Loucy (cell line): Measurements from ENCODE around the gene SKI.

Experiments
- H2AFZ ChIP-seq: fragments of 200-600 bp; sonication (generic); 2 replicates; pipeline ENCODE4 v1.6.0; 2016; ENCODE audit warnings: antibody characterized with exemption, mild to moderate bottlenecking, low read length, moderate library complexity
- H3F3A ChIP-seq: fragments of 200-600 bp; 2 replicates; pipeline ENCODE4 v1.6.0; 2016; ENCODE audit warnings: antibody characterized with exemption, low read depth, mild to moderate bottlenecking
- H3K27me3 ChIP-seq: fragments of 200-600 bp; sonication (generic); 2 replicates; pipeline ENCODE4 v1.6.1; 2014; ENCODE audit warnings: low read length, mild to moderate bottlenecking; ENCODE audit not compliant: insufficient read depth, poor library complexity, severe bottlenecking
- H3K36me3 ChIP-seq: fragments of 200-600 bp; sonication (generic); 2 replicates; pipeline ENCODE4 v1.6.1; 2016; ENCODE audit warnings: low read length; ENCODE audit not compliant: insufficient read depth
- H3K4me1 ChIP-seq: fragments of 200-600 bp; sonication (generic); 2 replicates; pipeline ENCODE4 v1.5.1; 2014; ENCODE audit warnings: low read length, mild to moderate bottlenecking; ENCODE audit not compliant: insufficient read depth, poor library complexity, severe bottlenecking
- H3K4me2 ChIP-seq: fragments of 200-600 bp; sonication (generic); 2 replicates; pipeline ENCODE4 v1.6.0; 2014; ENCODE audit warnings: antibody characterized with exemption, low read length, low read depth, mild to moderate bottlenecking; ENCODE audit not compliant: poor library complexity, severe bottlenecking
- H3K4me3 ChIP-seq: fragments of 200-600 bp; sonication (generic); 2 replicates; pipeline ENCODE4 v1.5.1; 2014; ENCODE audit warnings: low read length, mild to moderate bottlenecking, mixed read lengths; ENCODE audit not compliant: poor library complexity, severe bottlenecking
- H3K79me2 ChIP-seq: fragments of 200-600 bp; sonication (generic); 2 replicates; pipeline ENCODE4 v1.6.1; 2014; ENCODE audit warnings: low read length; ENCODE audit not compliant: insufficient read depth
- H3K9ac ChIP-seq: fragments of 200-600 bp; sonication (generic); 2 replicates; pipeline ENCODE4 v1.6.0; 2014; ENCODE audit warnings: mild to moderate bottlenecking, low read depth, low read length, moderate library complexity; ENCODE audit not compliant: poor library complexity, severe bottlenecking
- H3K9me2 ChIP-seq: fragments of 200-600 bp; sonication (generic); replicated peaks from 2 replicates; pipeline ENCODE4 v1.6.1; 2016; ENCODE audit warnings: low read depth, low read length, mixed read lengths
- H3K9me3 ChIP-seq: fragments of 200-600 bp; sonication (generic); 2 replicates; pipeline ENCODE4 v1.6.1; 2014; ENCODE audit warnings: mild to moderate bottlenecking, antibody characterized with exemption, low read length, low read depth; ENCODE audit not compliant: insufficient read depth
- H4K20me1 ChIP-seq: fragments of 200-600 bp; sonication (generic); 2 replicates; pipeline ENCODE4 v1.6.0; 2014; ENCODE audit warnings: antibody characterized with exemption, low read length, mild to moderate bottlenecking; ENCODE audit not compliant: insufficient read depth, poor library complexity, severe bottlenecking
- CTCF ChIP-seq: fragments of 200-600 bp; sonication (generic); conservative IDR thresholded peaks from 2 replicates; pipeline ENCODE4 v1.5.1; 2014; ENCODE audit warnings: mild to moderate bottlenecking, antibody characterized with exemption, low read length
- EZH2phosphoT487 ChIP-seq: fragments of 200-600 bp; IDR thresholded peaks from 2 replicates; pipeline ENCODE4 v1.6.1; 2018; ENCODE audit warnings: antibody characterized with exemption, mild to moderate bottlenecking, moderate library complexity, borderline replicate concordance

Gene SKI

DNA sequence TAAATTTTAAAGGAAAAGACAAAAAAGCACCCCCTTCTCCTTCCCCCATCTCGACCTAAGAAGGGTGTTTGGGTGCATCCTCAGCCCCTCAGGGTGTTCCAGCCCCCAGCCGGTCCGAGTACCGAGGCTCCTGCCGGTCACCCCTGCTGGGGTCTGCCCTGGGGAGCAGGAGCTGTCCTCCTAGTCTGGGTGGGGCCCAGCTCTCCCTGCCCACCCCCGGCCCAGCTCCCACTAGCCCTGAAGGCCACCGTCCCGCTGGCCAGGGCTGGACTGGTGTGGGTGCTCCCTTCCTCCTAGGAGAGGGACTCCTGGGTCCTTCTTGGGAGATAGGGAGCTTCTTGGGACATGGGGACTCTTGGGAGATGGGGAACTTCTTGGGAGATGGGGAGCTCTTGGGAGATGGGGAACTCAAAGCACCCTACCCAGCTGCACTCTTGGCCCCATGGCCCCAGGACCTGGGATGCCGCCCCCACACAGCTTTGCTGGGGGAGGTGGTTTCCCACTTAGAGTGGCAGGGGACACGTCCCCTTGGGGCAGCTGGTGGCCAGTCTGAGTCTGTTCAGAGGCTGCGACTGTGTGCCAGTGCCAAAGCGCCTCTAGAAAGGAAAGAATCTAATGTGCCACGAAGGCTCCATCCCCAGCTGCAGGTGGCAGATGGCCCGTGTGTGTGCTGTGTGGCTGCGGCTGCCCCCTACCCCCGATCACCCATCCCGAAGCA lies 118.7 kb downstream of the SKI start:
- no peaks in the 10 kb centered on the region for H3K4me1 ChIP-seq
- no peaks in the 10 kb centered on the region for H3K9me3 ChIP-seq
- H3K9me2 ChIP-seq = no peaks in the 10 kb centered on the region
- no peak for TF ChIP-seq EZH2phosphoT487
- H3K4me3 ChIP-seq = no peak overlapping the region
- no peaks in the 10 kb centered on the region for H3K79me2 ChIP-seq
- H3K4me2 ChIP-seq = no peak overlapping the region
- no peaks in the 10 kb centered on the region for H3K36me3 ChIP-seq
- no peaks in the 10 kb centered on the region for H3K27me3 ChIP-seq
- no peaks in the 10 kb centered on the region for H4K20me1 ChIP-seq
- H2AFZ ChIP-seq = no peak overlapping the region
- H3K9ac ChIP-seq = no peak overlapping the region
- no peaks in the 10 kb centered on the region for H3F3A ChIP-seq

DNA sequence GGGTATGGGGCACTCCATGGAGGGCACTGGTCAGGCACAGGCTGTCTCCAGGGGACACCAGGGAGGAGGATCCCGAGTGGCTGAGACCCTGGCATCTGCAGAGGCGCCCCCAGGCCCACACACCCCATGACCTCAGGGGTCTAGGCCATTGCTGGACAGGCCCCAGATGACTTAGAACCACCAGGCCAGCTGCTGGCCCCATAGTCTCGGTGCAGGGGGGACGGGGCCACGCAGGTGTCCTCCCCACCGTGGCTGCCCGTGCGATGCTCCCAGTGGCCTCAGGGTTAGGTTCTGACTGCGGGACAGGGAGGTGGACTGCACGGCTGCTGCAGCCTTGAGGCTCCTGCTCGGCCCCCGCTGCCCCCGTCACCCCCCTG lies 119.3 kb downstream of the SKI start:
- Histone ChIP-seq H3K9me2 (no peaks in the 10 kb centered on the region), H3K79me2 (no peaks in the 10 kb centered on the region), H4K20me1 (no peaks in the 10 kb centered on the region), H2AFZ (no peak overlapping the region), H3K4me3 (no peak overlapping the region), H3K4me1 (no peaks in the 10 kb centered on the region), H3K4me2 (no peak overlapping the region), H3K36me3 (no peaks in the 10 kb centered on the region), H3K9me3 (no peaks in the 10 kb centered on the region), H3K9ac (no peak overlapping the region), H3F3A (no peaks in the 10 kb centered on the region), H3K27me3 (no peaks in the 10 kb centered on the region)
- TF ChIP-seq CTCF = no peak
- no peak for TF ChIP-seq EZH2phosphoT487

- TF ChIP-seq CTCF (no peak), EZH2phosphoT487 (no peak)
- H2AFZ ChIP-seq = no peak overlapping the region
- H3K9me2 ChIP-seq = no peaks in the 10 kb centered on the region
- H3K4me1 ChIP-seq = no peaks in the 10 kb centered on the region
- no peak overlapping the region for H3K4me3 ChIP-seq
- no peaks in the 10 kb centered on the region for H4K20me1 ChIP-seq
- no peak overlapping the region for H3K9ac ChIP-seq
- H3K9me3 ChIP-seq = no peaks in the 10 kb centered on the region
- no peaks in the 10 kb centered on the region for H3K27me3 ChIP-seq
- H3K36me3 ChIP-seq = no peaks in the 10 kb centered on the region
- no peak overlapping the region for H3K4me2 ChIP-seq
- H3F3A ChIP-seq = no peaks in the 10 kb centered on the region
- no peaks in the 10 kb centered on the region for H3K79me2 ChIP-seq
Measured at GRCh38 chr1:2347896-2348295, 119.8 kb downstream of the SKI start.
